Nephron (organoid): Measurements from ENCODE around the gene ATF7IP.
"Not testable (repeated sequence)": the region's sequence is repeated elsewhere in the genome, so short reads cannot be mapped to it uniquely, and the experiment has no call there.

ENCODE experiments used
- H3K27ac Mint-ChIP-seq, 3 experiments: 2 replicates each; pipeline ENCODE4 v1.8.0; 2020; ENCODE audit warnings: mixed read lengths in 3 of 3, mild to moderate bottlenecking in 2 of 3, moderate library complexity in 1 of 3
- H3K27me3 Mint-ChIP-seq: 2 replicates; pipeline ENCODE4 v1.8.0; 2021; ENCODE audit warnings: low read depth, mild to moderate bottlenecking, moderate library complexity, mixed read lengths
- H3K36me3 Mint-ChIP-seq: 2 replicates; pipeline ENCODE4 v1.8.0; 2020; ENCODE audit warnings: low read depth, mixed read lengths
- H3K4me1 Mint-ChIP-seq: 2 replicates; pipeline ENCODE4 v1.8.0; 2020; ENCODE audit warnings: mixed read lengths
- H3K4me3 Mint-ChIP-seq, 3 experiments: 2 replicates each; pipeline ENCODE4 v1.8.0; 2020; ENCODE audit warnings: mild to moderate bottlenecking in 3 of 3, mixed read lengths in 3 of 3, moderate library complexity in 2 of 3
- H3K9me3 Mint-ChIP-seq: 2 replicates; pipeline ENCODE4 v1.8.0; 2020; ENCODE audit warnings: mixed read lengths
- TF ChIP-seq, protein P1 (sequence below), 3 experiments: fragments of 200-600 bp; sonication (generic); IDR thresholded peaks; one replicate each; pipeline ENCODE4 v1.5.0; 2021; ENCODE audit warnings: antibody characterized with exemption in 3 of 3; ENCODE audit not compliant: unreplicated experiment in 3 of 3

Gene ATF7IP

DNA sequence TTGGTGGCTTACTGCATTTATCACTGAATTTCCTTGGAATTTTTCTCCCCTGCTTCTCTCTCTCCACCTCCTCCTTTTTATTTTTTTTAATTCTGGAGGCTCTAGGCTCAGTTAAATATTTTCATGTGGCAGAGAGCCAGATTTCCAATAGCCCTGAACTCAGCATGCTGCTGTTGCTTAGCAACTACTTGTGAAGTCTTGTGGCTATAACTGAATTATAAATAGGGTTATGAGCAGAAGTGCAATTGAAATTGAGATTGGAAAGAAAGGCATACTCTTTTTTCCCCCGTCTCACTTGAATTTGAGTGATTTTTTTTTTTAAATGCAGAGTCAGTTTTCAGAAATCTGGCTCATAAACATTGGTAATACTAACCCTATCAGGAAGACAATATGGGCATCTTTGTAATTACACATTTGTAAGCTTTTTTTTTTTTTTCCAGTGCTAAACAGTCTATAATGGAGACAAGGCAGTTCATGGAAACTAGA, 38.3 kb downstream of the ATF7IP start:
- Mint-ChIP-seq H3K4me3 (peak overlapping the region; percentile 18 to 37 (median 33)), H3K4me1 (peaks cover 14% of the 10 kb centered on the region), H3K27ac (peak overlapping the region; percentile 85 to 93 (median 87)), H3K9me3 (peaks cover 36% of the 10 kb centered on the region), H3K27me3 (no peaks in the 10 kb centered on the region), H3K36me3 (peaks cover 66% of the 10 kb centered on the region)
- TF ChIP-seq, protein P1, sequence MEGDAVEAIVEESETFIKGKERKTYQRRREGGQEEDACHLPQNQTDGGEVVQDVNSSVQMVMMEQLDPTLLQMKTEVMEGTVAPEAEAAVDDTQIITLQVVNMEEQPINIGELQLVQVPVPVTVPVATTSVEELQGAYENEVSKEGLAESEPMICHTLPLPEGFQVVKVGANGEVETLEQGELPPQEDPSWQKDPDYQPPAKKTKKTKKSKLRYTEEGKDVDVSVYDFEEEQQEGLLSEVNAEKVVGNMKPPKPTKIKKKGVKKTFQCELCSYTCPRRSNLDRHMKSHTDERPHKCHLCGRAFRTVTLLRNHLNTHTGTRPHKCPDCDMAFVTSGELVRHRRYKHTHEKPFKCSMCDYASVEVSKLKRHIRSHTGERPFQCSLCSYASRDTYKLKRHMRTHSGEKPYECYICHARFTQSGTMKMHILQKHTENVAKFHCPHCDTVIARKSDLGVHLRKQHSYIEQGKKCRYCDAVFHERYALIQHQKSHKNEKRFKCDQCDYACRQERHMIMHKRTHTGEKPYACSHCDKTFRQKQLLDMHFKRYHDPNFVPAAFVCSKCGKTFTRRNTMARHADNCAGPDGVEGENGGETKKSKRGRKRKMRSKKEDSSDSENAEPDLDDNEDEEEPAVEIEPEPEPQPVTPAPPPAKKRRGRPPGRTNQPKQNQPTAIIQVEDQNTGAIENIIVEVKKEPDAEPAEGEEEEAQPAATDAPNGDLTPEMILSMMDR (IDR thresholded peaks at IDR 0.05; ENCODE audit: unreplicated experiment in 3 of 3): no peak

DNA sequence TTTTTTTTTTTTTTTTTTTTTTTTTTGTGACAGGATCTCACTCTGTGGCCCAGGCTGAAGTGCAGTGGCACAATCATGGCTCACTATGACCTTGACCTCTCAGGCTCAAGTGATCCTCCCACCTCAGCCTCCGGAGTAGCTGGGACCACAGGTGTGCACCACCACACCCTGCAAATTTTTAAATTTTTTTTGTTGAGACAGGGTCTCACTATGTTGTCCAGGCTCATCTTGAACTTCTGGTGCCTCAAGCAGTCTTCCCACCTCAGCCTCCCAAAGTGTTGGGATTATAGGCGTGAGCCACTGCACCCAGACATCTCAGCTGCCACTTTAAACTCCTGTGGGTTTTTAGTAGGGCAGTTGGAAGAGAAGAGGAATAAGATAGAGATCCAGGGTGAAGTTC, 39.9 kb downstream of the ATF7IP start:
- Mint-ChIP-seq H3K4me1 (peaks cover 14% of the 10 kb centered on the region), H3K36me3 (peaks cover 64% of the 10 kb centered on the region), H3K9me3 (peaks cover 29% of the 10 kb centered on the region)
- not testable (repeated sequence) for H3K4me3 Mint-ChIP-seq, H3K27me3 Mint-ChIP-seq, H3K27ac Mint-ChIP-seq

DNA sequence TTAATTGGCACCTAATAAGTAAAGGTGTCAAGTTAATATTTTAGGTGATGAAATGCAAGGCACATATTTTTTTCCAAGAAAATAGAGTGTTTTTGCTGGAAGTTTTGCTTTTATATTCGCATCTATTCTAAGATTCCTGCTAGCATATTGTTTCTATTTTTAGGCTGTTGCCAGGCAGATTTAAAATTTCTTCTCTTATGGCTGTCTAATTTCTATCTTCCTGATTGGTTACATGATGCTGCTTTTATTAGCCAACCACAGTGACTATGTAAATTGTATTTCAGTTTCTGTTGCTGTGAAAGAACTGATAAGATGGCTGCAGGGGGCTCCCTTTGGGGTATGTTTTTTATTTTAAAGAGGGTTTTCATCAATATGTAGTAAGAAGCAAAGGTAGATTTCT, 42.7 kb downstream of the ATF7IP start:
- H3K27me3 Mint-ChIP-seq: no peaks in the 10 kb centered on the region
- H3K9me3 Mint-ChIP-seq: peaks cover 25% of the 10 kb centered on the region
- TF ChIP-seq, protein P1 (IDR thresholded peaks at IDR 0.05; ENCODE audit: unreplicated experiment in 3 of 3): no peak
- H3K4me1 Mint-ChIP-seq: peaks cover 13% of the 10 kb centered on the region
- H3K4me3 Mint-ChIP-seq: no peak overlapping the region
- H3K36me3 Mint-ChIP-seq: peaks cover 59% of the 10 kb centered on the region
- H3K27ac Mint-ChIP-seq: peak overlapping the region in 2 of 3 experiments; percentile 56 to 70

DNA sequence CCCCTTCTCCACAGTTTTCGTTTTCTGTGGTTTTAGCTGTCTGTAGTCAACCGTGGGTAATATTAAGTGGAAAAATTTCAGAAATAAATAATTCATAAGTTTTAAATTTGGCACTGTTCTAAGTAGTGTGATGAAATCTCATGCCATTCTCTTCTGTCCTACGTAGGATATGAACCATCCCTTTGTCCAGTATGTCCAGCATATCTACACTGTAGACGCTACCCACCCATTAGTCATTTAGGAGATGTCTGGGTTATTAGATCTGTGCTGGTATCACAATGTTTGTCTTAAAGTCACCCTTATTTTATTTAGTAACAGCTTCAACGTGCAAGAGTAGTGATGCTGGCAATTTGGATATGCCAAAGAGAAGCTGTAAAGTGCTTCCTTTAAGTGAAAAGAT, 44.7 kb downstream of the ATF7IP start:
- peaks cover 25% of the 10 kb centered on the region for H3K9me3 Mint-ChIP-seq
- no peak overlapping the region for H3K4me3 Mint-ChIP-seq
- H3K27me3 Mint-ChIP-seq: no peaks in the 10 kb centered on the region
- H3K27ac Mint-ChIP-seq: no peak overlapping the region
- TF ChIP-seq, protein P1 (IDR thresholded peaks at IDR 0.05; ENCODE audit: unreplicated experiment in 3 of 3): no peak
- H3K4me1 Mint-ChIP-seq: no peaks in the 10 kb centered on the region
- peaks cover 56% of the 10 kb centered on the region for H3K36me3 Mint-ChIP-seq

DNA sequence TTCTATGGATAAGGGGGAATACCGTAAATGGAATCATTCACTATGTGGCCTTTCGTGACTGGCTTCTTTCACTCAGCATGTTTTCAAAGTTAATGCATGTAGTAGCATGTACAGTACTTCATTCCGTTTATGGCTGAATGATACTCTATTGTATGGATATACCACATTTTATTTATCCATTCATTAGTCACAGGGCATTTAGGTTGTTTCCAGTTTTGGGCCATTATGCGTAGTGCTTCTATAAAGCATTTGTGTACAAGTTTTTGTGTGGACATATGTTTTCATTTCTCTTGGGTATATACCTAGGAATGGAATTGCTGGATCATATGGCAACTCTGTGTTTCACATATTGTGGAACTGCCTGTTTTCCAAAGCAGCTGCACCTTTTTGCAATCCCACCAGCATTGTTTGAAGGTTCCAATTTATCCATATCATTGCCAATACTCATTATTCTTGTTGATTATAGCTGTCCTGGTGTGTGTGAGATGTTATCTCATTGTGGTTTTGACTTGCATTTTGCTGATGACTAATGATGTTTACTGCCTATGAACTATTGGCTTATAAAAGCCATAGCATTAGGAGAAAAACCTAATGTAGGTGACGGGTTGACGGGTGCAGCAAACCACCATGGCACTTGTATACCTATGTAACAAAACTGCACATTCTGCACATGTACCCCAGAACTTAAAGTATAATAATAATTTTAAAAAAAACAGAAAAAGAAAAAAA, 45.5 kb downstream of the ATF7IP start:
- no peak overlapping the region for H3K4me3 Mint-ChIP-seq
- H3K27ac Mint-ChIP-seq: no peak overlapping the region
- peaks cover 53% of the 10 kb centered on the region for H3K36me3 Mint-ChIP-seq
- TF ChIP-seq, protein P1 (IDR thresholded peaks at IDR 0.05; ENCODE audit: unreplicated experiment in 3 of 3): no peak
- peaks cover 25% of the 10 kb centered on the region for H3K9me3 Mint-ChIP-seq
- H3K4me1 Mint-ChIP-seq: no peaks in the 10 kb centered on the region
- no peaks in the 10 kb centered on the region for H3K27me3 Mint-ChIP-seq

DNA sequence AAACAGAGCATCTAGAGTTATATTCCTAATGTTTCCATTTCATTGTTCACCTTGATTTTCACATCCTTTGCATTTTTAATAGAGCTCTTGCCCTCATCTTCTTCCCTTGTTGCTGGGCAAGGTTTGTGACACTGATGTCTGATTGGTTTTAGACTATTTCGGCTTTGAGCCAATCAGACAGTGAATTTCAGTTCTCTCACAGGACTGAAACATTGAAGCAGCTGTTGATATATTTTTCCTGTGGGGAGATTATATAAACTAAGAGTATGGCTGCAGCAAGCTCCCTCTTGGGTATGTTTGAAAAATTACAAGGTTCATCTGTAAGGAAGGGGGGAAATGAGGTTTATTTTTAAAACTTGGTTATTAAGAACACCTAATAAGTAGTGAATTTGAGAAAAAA, 51.2 kb downstream of the ATF7IP start:
- peaks cover 12% of the 10 kb centered on the region for H3K4me1 Mint-ChIP-seq
- H3K9me3 Mint-ChIP-seq: peaks cover 25% of the 10 kb centered on the region
- TF ChIP-seq, protein P1 (IDR thresholded peaks at IDR 0.05; ENCODE audit: unreplicated experiment in 3 of 3): no peak
- H3K36me3 Mint-ChIP-seq: peaks cover 42% of the 10 kb centered on the region
- H3K4me3 Mint-ChIP-seq: peak overlapping the region; percentile 19 to 39 (median 24)
- no peaks in the 10 kb centered on the region for H3K27me3 Mint-ChIP-seq
- peak overlapping the region; percentile 89 to 98 (median 97) for H3K27ac Mint-ChIP-seq
